GM21528 (cell line): ENCODE results near the gene RAB5B.

Source experiments
- ATAC-seq: cut with Tn5 transposase; IDR thresholded peaks from one replicate; pipeline ENCODE4 v1.9.1; 2021; ENCODE audit warnings: mild to moderate bottlenecking, moderate library complexity; ENCODE audit not compliant: unreplicated experiment, low FRiP score

Gene RAB5B

GRCh38 chr12:55940065-55940732, 33.7 kb upstream of the RAB5B start:
- peak; percentile 86 for ATAC-seq

- no peak for ATAC-seq
Measured at GRCh38 chr12:55942055-55942454, 31.8 kb upstream of the RAB5B start.

GRCh38 chr12:55942577-55943136, 31.2 kb upstream of the RAB5B start:
- no peak for ATAC-seq

- no peak for ATAC-seq
Measured at GRCh38 chr12:55946553-55946952, 27.3 kb upstream of the RAB5B start.

GRCh38 chr12:55955344-55955743, 18.5 kb upstream of the RAB5B start:
- no peak for ATAC-seq

- ATAC-seq = no peak
Measured at GRCh38 chr12:55955800-55956508, 17.9 kb upstream of the RAB5B start.

GRCh38 chr12:55957106-55957859, 16.6 kb upstream of the RAB5B start:
- ATAC-seq = no peak

- ATAC-seq = no peak
Measured at GRCh38 chr12:55963760-55964159, 10.1 kb upstream of the RAB5B start.

GRCh38 chr12:55965240-55965639, 8.6 kb upstream of the RAB5B start:
- no peak for ATAC-seq

- ATAC-seq = no peak
Measured at GRCh38 chr12:55965941-55966407, 7.9 kb upstream of the RAB5B start, which contains the start of gene PMEL. Gene PMEL (minus strand): TSS chr12:55966042. CDS start chr12:55966011, 31 bp downstream.

GRCh38 chr12:55966408-55967281, 7.2 kb upstream of the RAB5B start, which contains the start of gene CDK2:
Gene CDK2 (plus strand): TSS chr12:55966830. CDS start chr12:55967009, 179 bp downstream.
- ATAC-seq = peak; percentile 90

GRCh38 chr12:55969356-55969755, 4.5 kb upstream of the RAB5B start:
- no peak for ATAC-seq

- no peak for ATAC-seq
Measured at GRCh38 chr12:55970775-55971174, 3.1 kb upstream of the RAB5B start.

GRCh38 chr12:55972042-55972441, 1.8 kb upstream of the RAB5B start:
- ATAC-seq = no peak

GRCh38 chr12:55972456-55972855, 1.4 kb upstream of the RAB5B start:
- no peak for ATAC-seq

- no peak for ATAC-seq
Measured at GRCh38 chr12:55972911-55973598, 823 bp upstream of the RAB5B start.

GRCh38 chr12:55974308-55974730, 441 bp downstream of the RAB5B start:
- peak; percentile 20 for ATAC-seq

GRCh38 chr12:55978393-55978792, 4.5 kb downstream of the RAB5B start:
- no peak for ATAC-seq

- ATAC-seq = no peak
Measured at GRCh38 chr12:55979069-55979468, 5.2 kb downstream of the RAB5B start.
